ENCODE data around the gene KAT2A.

The KAT2A gene

DNA sequence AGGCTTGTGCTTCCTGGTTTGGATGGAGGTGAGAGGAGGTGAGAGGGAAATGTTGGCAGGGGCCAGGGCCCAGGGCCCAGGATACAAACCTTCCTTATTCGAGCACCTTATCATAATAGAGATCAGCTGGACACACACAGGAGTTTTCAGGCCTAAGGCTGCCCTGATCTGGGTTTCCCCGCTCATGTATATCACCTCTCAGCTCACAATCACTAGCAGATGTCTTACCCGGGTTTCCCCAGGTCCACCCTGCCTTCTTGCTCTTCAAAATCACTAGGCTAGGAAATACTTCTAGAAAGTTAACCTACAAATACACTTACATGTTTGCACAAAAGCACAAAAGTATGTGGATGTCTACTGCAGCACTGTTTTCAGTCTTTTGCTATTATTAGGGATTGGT is 5.7 kb upstream of the KAT2A start:
- Histone ChIP-seq H3K9me3 (ENCODE audit: control insufficient read depth in 2 of 2, low read length in 2 of 2) (no peaks in the 10 kb centered on the region), H3K27me3 (ENCODE audit: control insufficient read depth in 2 of 2, insufficient read depth in 2 of 2, low read length in 2 of 2) (no peaks in the 10 kb centered on the region), H3K9ac (ENCODE audit: low read depth in 1 of 2, low read length in 2 of 2) (no peak overlapping the region), H3K27ac (ENCODE audit: low read depth in 2 of 2, low read length in 2 of 2) (no peak overlapping the region), H3K4me3 (ENCODE audit: low read length in 2 of 2) (no peak overlapping the region), H3K36me3 (ENCODE audit: control insufficient read depth in 2 of 2, insufficient read depth in 2 of 2, low read length in 2 of 2) (peaks cover 52 to 55% of the 10 kb centered on the region in 2 donors), H3K4me1 (ENCODE audit: control insufficient read depth in 2 of 2, insufficient read depth in 2 of 2, low read length in 2 of 2) (peaks cover 11 to 14% of the 10 kb centered on the region in 2 donors)

DNA sequence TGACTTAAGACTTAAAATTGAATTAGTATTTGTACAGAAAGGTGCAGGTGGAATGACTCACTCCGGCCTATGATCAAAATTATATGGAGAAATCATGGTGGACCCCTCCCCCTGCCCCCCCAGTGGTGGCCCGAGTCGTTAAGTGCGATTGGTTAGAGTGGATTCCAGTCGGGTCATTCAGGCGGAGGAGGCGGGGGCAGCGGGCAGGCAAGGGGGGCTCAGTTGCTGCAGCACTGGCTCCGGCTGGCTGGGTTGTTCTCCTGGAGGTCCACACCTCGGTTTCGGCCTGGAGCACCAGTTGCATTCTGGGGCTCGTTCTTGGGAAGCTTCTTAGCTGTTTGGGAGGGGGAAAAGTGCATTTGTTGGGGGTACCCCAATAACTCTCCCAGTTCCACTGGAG is 4.4 kb upstream of the KAT2A start:
- no peak overlapping the region for H3K4me3 ChIP-seq (ENCODE audit: low read length in 2 of 2)
- peaks cover 51 to 52% of the 10 kb centered on the region in 2 donors for H3K36me3 ChIP-seq (ENCODE audit: control insufficient read depth in 2 of 2, insufficient read depth in 2 of 2, low read length in 2 of 2)
- no peak overlapping the region for H3K27ac ChIP-seq (ENCODE audit: low read depth in 2 of 2, low read length in 2 of 2)
- H3K4me1 ChIP-seq (ENCODE audit: control insufficient read depth in 2 of 2, insufficient read depth in 2 of 2, low read length in 2 of 2), result peaks cover 17 to 18% of the 10 kb centered on the region in 2 donors
- no peaks in the 10 kb centered on the region for H3K9me3 ChIP-seq (ENCODE audit: control insufficient read depth in 2 of 2, low read length in 2 of 2)
- H3K27me3 ChIP-seq (ENCODE audit: control insufficient read depth in 2 of 2, insufficient read depth in 2 of 2, low read length in 2 of 2), result no peaks in the 10 kb centered on the region
- H3K9ac ChIP-seq (ENCODE audit: low read depth in 1 of 2, low read length in 2 of 2), result no peak overlapping the region

DNA sequence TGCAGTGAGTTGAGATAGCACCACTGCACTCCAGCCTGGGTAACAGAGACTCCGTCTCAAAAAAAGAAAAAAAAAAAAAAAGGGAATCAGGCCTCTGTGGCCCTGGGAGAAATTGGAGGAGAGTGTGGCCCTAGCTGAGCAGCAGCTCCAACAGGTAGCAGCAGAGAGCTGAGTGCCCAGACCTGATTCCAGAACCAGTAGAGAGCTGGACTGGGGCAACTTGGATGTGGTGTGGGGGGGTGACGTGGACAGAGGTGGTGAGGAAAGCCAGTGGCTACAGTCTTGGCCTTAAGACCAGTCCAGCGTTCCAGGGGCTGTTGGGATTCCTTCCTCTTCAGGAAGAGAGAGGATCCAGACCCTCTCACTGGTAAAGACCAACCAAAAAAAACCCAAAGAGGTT is 3.1 kb upstream of the KAT2A start:
- H3K27ac ChIP-seq (ENCODE audit: low read depth in 2 of 2, low read length in 2 of 2), result no peak overlapping the region

DNA sequence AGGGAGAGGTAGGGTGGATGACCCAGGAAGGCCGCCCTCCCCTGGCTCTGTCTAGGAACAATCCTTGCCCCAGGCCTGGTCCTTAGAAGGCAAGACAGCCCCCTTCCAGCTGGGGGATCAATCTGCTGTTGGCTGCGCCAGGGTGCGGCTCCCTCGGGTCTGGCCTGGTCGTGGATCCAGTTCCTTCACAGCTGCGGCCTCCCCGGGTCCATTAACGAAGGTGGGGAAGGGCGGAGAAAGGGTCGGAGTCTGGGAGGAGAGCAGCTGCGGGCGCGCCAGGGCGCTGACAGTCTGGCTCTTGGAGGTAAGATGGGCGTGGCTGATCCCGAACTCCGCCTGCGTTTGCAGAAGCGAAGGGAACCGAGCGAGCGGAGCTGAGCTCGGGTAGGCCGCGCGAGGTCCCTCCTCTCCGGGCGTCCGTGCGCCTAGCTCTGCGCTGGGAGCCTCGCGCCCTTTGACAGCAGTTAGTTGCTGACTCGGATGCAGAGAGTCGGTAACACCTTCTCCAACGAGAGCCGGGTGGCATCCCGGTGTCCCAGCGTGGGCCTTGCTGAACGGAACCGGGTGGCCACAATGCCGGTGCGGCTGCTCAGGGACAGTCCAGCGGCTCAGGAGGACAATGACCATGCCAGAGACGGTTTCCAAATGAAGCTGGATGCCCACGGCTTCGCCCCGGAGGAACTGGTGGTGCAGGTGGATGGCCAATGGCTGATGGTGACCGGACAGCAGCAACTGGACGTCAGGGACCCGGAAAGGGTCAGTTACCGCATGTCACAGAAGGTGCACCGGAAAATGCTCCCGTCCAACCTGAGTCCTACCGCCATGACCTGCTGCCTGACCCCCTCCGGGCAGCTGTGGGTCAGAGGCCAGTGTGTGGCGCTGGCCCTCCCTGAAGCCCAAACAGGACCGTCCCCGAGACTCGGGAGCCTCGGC is 1.5 kb upstream of the KAT2A start, which contains the start of gene HSPB9:
Gene HSPB9 (plus strand): TSS at position 434 of the 933 bp plus-strand sequence. CDS start 47 bp downstream, at position 481.
- Histone ChIP-seq H3K4me3 (ENCODE audit: low read length in 2 of 2) (peak within 1 kb of the TSS; percentile 55 to 60), H3K27ac (ENCODE audit: low read depth in 2 of 2, low read length in 2 of 2) (peak within 1 kb of the TSS; percentile 70 to 81), H3K27me3 (ENCODE audit: control insufficient read depth in 2 of 2, insufficient read depth in 2 of 2, low read length in 2 of 2) (no peaks in the 10 kb centered on the region), H3K9ac (ENCODE audit: low read depth in 1 of 2, low read length in 2 of 2) (peak within 1 kb of the TSS; percentile 41 to 66), H3K36me3 (ENCODE audit: control insufficient read depth in 2 of 2, insufficient read depth in 2 of 2, low read length in 2 of 2) (peaks cover 22 to 29% of the 10 kb centered on the region in 2 donors), H3K4me1 (ENCODE audit: control insufficient read depth in 2 of 2, insufficient read depth in 2 of 2, low read length in 2 of 2) (peaks cover 18% of the 10 kb centered on the region in 2 donors), H3K9me3 (ENCODE audit: control insufficient read depth in 2 of 2, low read length in 2 of 2) (no peaks in the 10 kb centered on the region)

More for the DNA sequence above, 3.1 kb upstream of the KAT2A start:
- H3K4me1 ChIP-seq (ENCODE audit: control insufficient read depth in 2 of 2, insufficient read depth in 2 of 2, low read length in 2 of 2), result peaks cover 18% of the 10 kb centered on the region in 2 donors
- H3K9ac ChIP-seq (ENCODE audit: low read depth in 1 of 2, low read length in 2 of 2), result no peak overlapping the region
- H3K27me3 ChIP-seq (ENCODE audit: control insufficient read depth in 2 of 2, insufficient read depth in 2 of 2, low read length in 2 of 2), result no peaks in the 10 kb centered on the region
- H3K9me3 ChIP-seq (ENCODE audit: control insufficient read depth in 2 of 2, low read length in 2 of 2), result no peaks in the 10 kb centered on the region
- H3K36me3 ChIP-seq (ENCODE audit: control insufficient read depth in 2 of 2, insufficient read depth in 2 of 2, low read length in 2 of 2), result peaks cover 38 to 39% of the 10 kb centered on the region in 2 donors
- no peak overlapping the region for H3K4me3 ChIP-seq (ENCODE audit: low read length in 2 of 2)

DNA sequence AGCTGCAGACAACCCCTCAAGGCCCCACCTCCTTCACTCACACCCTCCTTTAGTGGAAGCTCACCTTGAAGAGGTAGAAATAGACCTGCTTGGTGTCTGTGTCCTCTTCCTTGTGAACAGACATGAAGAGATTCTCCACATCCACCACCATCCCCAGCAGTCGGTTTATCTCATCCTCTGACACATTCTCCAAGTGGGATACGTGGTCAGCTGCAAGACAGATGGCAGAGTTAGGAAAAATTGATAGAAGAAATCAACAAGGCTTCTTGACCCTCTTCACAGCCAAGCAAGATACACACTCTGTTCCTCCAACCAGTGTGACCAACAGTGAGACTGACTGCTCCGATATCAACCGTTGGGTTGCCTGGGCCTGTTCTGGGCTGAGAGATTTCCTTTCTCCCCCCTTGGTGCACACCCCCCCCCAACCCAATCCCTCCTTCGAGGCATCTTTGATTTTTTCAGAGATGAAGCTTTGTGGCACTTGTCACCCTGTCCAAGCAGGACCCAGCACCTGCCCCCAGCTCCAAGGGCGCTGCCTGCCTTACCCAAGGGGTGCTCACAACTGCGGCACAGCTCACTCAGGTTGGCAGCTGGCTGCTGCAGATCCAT is 902 bp downstream of the KAT2A start:
- Histone ChIP-seq H3K27ac (ENCODE audit: low read depth in 2 of 2, low read length in 2 of 2) (no peak overlapping the region), H3K4me3 (ENCODE audit: low read length in 2 of 2) (peak overlapping the region; percentile 37 to 48), H3K9ac (ENCODE audit: low read depth in 1 of 2, low read length in 2 of 2) (no peak overlapping the region), H3K27me3 (ENCODE audit: control insufficient read depth in 2 of 2, insufficient read depth in 2 of 2, low read length in 2 of 2) (no peaks in the 10 kb centered on the region), H3K9me3 (ENCODE audit: control insufficient read depth in 2 of 2, low read length in 2 of 2) (no peaks in the 10 kb centered on the region), H3K4me1 (ENCODE audit: control insufficient read depth in 2 of 2, insufficient read depth in 2 of 2, low read length in 2 of 2) (peaks cover 18 to 23% of the 10 kb centered on the region in 2 donors), H3K36me3 (ENCODE audit: control insufficient read depth in 2 of 2, insufficient read depth in 2 of 2, low read length in 2 of 2) (peaks cover 5 to 10% of the 10 kb centered on the region in 2 donors)

DNA sequence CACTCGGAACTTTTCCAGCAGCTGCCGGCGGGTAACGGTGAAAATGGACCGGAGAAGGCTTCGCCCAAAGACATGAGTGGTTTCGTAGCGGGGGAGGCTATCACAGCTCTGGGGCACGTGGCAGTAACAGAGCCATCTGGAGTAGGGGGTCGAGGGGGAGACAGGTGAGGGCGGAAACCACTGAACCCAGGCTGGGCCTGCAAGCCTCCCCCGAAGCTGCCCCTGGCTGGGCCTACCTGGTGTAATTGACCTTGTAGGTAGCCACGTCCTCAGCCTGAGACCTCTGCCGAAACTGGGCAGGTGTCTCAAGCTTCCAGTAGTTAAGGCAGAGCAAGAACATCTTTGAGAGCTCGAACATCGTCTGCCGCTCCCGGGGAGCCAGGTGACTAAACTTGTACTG is 1.9 kb downstream of the KAT2A start:
- H3K4me1 ChIP-seq (ENCODE audit: control insufficient read depth in 2 of 2, insufficient read depth in 2 of 2, low read length in 2 of 2), result peaks cover 18 to 23% of the 10 kb centered on the region in 2 donors
- no peak overlapping the region for H3K27ac ChIP-seq (ENCODE audit: low read depth in 2 of 2, low read length in 2 of 2)
- no peak overlapping the region for H3K4me3 ChIP-seq (ENCODE audit: low read length in 2 of 2)
- H3K27me3 ChIP-seq (ENCODE audit: control insufficient read depth in 2 of 2, insufficient read depth in 2 of 2, low read length in 2 of 2), result no peaks in the 10 kb centered on the region
- peaks cover 5 to 11% of the 10 kb centered on the region in 2 donors for H3K36me3 ChIP-seq (ENCODE audit: control insufficient read depth in 2 of 2, insufficient read depth in 2 of 2, low read length in 2 of 2)
- no peak overlapping the region for H3K9ac ChIP-seq (ENCODE audit: low read depth in 1 of 2, low read length in 2 of 2)
- no peaks in the 10 kb centered on the region for H3K9me3 ChIP-seq (ENCODE audit: control insufficient read depth in 2 of 2, low read length in 2 of 2)

DNA sequence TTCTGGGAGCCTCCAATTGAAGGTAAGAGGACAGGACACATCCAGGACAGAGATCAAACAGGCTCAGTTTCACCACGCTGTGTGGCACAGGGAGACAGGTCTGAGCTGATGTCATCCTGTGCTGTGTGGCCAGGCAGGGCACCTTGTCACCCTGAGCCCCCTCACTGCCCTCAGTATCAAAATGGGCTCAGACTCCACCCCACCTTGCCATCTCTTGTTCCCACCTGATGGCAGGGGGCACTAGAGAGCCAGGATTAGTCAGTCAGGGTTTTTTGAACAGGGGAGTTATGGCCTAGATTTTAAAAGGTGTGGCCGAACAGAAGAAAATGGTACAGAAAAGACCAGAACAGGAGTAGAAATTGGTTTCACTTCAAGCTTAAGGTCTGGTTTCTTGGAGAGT is 2.6 kb downstream of the KAT2A start:
- Histone ChIP-seq H3K4me1 (ENCODE audit: control insufficient read depth in 2 of 2, insufficient read depth in 2 of 2, low read length in 2 of 2) (peaks cover 18 to 23% of the 10 kb centered on the region in 2 donors), H3K9me3 (ENCODE audit: control insufficient read depth in 2 of 2, low read length in 2 of 2) (no peaks in the 10 kb centered on the region), H3K27ac (ENCODE audit: low read depth in 2 of 2, low read length in 2 of 2) (no peak overlapping the region), H3K27me3 (ENCODE audit: control insufficient read depth in 2 of 2, insufficient read depth in 2 of 2, low read length in 2 of 2) (no peaks in the 10 kb centered on the region), H3K36me3 (ENCODE audit: control insufficient read depth in 2 of 2, insufficient read depth in 2 of 2, low read length in 2 of 2) (peaks cover 5 to 11% of the 10 kb centered on the region in 2 donors), H3K9ac (ENCODE audit: low read depth in 1 of 2, low read length in 2 of 2) (no peak overlapping the region), H3K4me3 (ENCODE audit: low read length in 2 of 2) (no peak overlapping the region)

DNA sequence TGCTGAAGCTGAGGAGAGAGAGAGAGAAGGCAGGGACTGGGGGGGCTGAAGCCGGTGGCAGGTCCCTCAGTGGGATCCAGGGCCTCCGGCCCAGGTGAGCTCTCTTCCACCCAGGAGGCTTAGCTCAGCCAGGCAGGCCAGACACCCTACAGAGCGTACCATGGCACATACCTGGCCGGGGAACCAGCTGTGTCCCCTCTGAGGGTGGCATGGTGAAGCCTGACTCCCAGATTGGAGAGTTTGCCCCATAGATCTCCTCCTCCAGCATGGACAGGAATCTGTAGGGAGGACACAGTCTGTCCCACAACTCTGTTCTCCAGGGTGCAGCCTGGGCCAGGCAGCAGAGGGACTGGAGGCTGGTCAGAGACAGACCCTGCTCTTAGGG is 3.0 kb downstream of the KAT2A start:
- no peaks in the 10 kb centered on the region for H3K27me3 ChIP-seq (ENCODE audit: control insufficient read depth in 2 of 2, insufficient read depth in 2 of 2, low read length in 2 of 2)
- peaks cover 5 to 11% of the 10 kb centered on the region in 2 donors for H3K36me3 ChIP-seq (ENCODE audit: control insufficient read depth in 2 of 2, insufficient read depth in 2 of 2, low read length in 2 of 2)
- H3K4me3 ChIP-seq (ENCODE audit: low read length in 2 of 2), result no peak overlapping the region
- H3K4me1 ChIP-seq (ENCODE audit: control insufficient read depth in 2 of 2, insufficient read depth in 2 of 2, low read length in 2 of 2), result peaks cover 20 to 23% of the 10 kb centered on the region in 2 donors
- no peak overlapping the region for H3K27ac ChIP-seq (ENCODE audit: low read depth in 2 of 2, low read length in 2 of 2)
- no peaks in the 10 kb centered on the region for H3K9me3 ChIP-seq (ENCODE audit: control insufficient read depth in 2 of 2, low read length in 2 of 2)
- no peak overlapping the region for H3K9ac ChIP-seq (ENCODE audit: low read depth in 1 of 2, low read length in 2 of 2)

DNA sequence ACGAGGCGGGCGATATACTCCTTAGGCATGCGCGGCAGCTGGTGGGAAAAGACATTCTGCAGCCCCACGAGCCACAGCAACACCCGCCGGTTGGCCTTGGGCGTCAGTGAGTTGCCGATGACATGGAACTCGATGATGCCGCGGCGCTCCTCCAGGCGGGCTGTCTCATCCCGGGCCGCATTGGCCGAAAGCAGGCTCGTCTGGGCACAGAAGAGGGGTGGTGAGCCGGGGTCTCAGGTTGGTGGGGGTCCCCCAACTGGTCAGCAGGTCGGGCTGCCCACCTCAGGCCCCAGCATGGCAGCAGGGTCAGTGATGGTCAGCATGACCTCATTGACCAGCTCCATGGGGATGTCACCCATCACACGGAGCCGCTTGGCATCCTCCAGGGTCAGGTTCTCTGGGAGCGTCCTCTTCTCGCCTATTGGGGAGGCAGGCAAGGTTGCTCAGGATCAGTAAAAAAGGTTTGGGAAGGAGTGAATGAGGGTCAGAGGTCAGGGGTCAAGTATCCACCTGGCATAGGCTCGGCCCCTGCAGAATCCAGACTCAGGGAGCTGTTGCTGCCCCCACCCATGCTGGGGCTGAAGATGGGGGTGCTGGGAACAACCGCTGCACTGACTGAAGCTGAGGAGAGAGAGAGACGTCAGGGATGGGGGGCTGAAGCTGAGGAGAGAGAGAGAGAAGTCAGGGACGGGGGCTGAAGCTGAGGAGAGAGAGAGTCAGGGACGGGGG is 3.6 kb downstream of the KAT2A start:
- H3K27ac ChIP-seq (ENCODE audit: low read depth in 2 of 2, low read length in 2 of 2), result no peak overlapping the region
- H3K4me1 ChIP-seq (ENCODE audit: control insufficient read depth in 2 of 2, insufficient read depth in 2 of 2, low read length in 2 of 2), result peaks cover 22 to 24% of the 10 kb centered on the region in 2 donors

More for the DNA sequence above, 3.6 kb downstream of the KAT2A start:
- peaks cover 5 to 11% of the 10 kb centered on the region in 2 donors for H3K36me3 ChIP-seq (ENCODE audit: control insufficient read depth in 2 of 2, insufficient read depth in 2 of 2, low read length in 2 of 2)
- H3K9ac ChIP-seq (ENCODE audit: low read depth in 1 of 2, low read length in 2 of 2), result no peak overlapping the region
- H3K27me3 ChIP-seq (ENCODE audit: control insufficient read depth in 2 of 2, insufficient read depth in 2 of 2, low read length in 2 of 2), result no peaks in the 10 kb centered on the region
- no peaks in the 10 kb centered on the region for H3K9me3 ChIP-seq (ENCODE audit: control insufficient read depth in 2 of 2, low read length in 2 of 2)
- no peak overlapping the region for H3K4me3 ChIP-seq (ENCODE audit: low read length in 2 of 2)
